Measurements from ENCODE around the gene TRHDE.

DNA sequence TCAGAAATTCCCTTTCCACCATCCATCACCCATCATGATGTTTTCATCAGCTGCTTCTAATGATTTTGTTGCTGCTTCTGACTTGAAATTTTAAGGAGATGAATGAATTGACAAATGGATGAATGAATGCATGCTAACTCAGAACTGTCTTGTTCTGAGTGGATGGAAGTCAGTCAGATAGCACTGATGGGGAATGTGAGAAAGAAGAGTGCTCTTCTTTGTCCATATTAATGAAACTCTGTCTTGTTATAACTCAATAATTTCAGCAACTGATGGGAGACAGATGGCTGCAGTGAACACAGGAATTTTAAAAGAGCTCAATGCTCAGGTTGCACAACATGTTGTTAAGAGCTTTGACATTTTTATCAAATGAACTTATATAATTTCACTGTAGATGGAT, 422.0 kb downstream of the TRHDE start:
- TF ChIP-seq, protein P1, sequence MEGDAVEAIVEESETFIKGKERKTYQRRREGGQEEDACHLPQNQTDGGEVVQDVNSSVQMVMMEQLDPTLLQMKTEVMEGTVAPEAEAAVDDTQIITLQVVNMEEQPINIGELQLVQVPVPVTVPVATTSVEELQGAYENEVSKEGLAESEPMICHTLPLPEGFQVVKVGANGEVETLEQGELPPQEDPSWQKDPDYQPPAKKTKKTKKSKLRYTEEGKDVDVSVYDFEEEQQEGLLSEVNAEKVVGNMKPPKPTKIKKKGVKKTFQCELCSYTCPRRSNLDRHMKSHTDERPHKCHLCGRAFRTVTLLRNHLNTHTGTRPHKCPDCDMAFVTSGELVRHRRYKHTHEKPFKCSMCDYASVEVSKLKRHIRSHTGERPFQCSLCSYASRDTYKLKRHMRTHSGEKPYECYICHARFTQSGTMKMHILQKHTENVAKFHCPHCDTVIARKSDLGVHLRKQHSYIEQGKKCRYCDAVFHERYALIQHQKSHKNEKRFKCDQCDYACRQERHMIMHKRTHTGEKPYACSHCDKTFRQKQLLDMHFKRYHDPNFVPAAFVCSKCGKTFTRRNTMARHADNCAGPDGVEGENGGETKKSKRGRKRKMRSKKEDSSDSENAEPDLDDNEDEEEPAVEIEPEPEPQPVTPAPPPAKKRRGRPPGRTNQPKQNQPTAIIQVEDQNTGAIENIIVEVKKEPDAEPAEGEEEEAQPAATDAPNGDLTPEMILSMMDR (IDR thresholded peaks at IDR 0.05), result no peak
- no peak for TF ChIP-seq POLR2A (IDR thresholded peaks at IDR 0.05)
